DMS153 treated with DMSO at 0.1 percent for 48 hours (cell line): Measurements from ENCODE around the gene TRPM7.

Experiments used
- DNase-seq: peaks from one replicate; lab custom pipeline; 2025; ENCODE audit not compliant: unreplicated experiment; lab: John Stamatoyannopoulos, UW

Gene TRPM7

GRCh38 chr15:50563756-50564155 is 122.8 kb downstream of the TRPM7 start:
- DNase-seq = no peak

DNA sequence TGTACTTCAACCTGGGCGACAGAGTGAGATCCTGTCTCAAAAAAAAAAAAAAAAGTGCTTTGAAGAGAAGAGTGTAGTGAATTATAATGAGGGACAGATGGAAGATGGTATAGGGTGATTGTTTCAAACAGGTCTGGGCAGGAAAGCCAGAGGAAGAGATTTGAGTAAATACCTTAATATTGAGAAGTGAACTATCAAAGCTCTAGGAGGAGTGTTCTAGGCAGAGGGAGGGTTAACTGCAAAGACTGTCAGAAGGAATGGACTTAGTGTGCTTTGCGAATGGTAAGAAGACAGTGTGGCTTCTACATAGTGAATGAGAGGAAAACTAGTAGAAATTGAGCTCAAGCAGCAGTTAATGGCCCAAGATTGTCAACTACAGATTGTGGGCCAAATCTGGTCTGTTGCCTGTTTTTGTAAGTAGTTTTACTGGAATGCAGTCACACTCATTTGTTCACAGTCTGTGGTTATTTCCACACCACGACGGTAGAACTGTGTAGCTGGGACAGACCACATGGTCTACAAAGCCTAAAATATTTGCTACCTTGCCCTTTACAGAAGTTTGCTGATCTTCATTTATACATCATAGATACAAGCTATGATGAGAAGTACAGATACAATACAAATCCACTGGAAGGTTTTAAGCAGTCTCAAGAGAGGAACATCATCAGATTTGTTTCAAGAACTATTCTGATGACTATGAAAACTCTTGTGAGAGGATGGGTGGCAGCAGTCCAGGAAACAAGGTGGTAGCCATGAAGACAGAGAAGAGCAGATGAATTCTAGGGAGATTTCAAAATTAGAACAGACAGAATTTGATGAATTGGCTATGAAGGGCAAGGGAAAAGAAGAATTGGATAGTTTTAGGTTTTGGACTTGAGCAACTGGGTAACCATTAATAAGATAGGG is 123.6 kb downstream of the TRPM7 start:
- no peak for DNase-seq

- no peak for DNase-seq
Measured at GRCh38 chr15:50558012-50558411, 128.6 kb downstream of the TRPM7 start.

- DNase-seq = no peak
Measured at GRCh38 chr15:50556642-50557371, 129.8 kb downstream of the TRPM7 start.

DNA sequence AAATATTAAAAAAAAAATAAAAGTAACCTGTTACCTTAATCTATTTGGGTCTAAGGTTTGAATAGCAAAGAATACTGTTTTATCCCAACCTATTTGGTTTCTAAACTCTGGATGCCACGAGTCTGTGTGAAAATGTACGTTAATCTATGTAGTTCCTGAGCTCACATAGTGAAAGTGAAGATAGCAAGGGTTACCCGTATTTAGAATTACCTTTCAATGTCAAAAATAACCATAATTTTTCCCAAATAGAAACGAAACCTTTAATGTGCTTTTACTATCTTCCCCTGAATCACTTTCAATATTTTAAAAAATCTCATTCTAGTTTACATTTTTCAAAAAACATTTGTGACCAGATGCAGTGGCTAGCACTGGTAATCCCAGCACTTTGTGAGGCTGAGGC is 134.4 kb downstream of the TRPM7 start:
- DNase-seq = no peak

- DNase-seq = no peak
Measured at GRCh38 chr15:50549326-50549725, 137.3 kb downstream of the TRPM7 start.

DNA sequence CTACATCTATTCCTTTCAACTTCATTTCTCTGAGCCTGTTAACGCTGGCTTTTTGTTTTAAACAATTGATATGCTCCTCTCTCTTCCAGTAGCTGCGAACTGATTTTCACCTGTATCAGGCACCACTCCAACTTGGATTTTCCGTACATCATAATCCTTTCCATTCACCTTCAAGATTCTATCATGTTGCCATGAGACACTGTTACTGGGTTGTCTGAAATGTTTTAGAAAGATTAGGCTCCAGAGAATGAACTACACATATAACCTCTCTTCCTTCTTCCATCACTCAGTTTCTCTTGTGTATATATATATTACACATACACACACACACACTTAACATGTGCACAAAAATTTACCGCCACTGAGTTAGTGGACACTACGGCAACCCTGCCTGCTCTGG is 140.0 kb downstream of the TRPM7 start, which contains the start of gene USP50:
TSS of gene USP50 (minus strand) at position 101 of the 400 bp plus-strand sequence. CDS start 141 bp downstream, outside the sequence.
- DNase-seq = no peak

DNA sequence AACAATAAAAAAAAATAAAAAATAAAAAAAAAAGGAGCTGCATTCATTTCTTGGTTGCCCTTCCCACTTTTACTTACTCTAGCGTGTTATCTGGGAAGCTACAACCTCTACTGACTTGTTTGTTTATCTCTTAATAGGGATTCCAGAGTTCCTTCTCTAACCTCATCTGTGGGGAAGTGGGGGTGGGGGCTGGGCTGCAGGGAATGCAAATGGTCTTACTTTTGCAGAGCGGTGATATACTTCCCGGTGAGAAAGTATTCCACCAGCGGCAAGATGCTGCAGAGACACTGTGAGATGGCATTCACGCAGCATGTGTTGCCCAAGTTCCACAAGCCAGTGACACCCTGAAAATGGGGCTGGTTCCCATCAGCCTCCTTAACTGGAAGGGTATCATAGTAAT is 142.2 kb downstream of the TRPM7 start:
- DNase-seq = no peak

DNA sequence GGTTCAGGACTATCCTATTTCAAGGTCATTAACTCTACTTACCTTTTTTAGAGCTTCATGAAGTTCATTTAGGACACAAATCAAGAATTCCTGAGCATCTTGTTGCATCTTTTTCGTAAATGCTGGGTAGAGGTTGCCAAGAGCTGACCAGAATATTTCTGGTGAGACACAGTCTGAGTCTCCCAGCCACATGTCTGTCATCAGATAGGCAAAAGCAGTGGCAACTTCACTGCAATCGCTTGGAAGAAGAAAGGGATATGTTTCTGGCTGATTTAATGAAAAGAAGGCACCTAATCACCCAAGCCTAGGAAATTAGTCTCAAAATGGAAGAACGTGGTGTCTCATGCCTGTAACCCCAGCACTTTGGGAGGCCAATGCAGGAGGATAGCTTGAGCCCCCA is 143.0 kb downstream of the TRPM7 start:
- no peak for DNase-seq

GRCh38 chr15:50542887-50543210 is 143.7 kb downstream of the TRPM7 start:
- no peak for DNase-seq

GRCh38 chr15:50531766-50532165 is 154.8 kb downstream of the TRPM7 start:
- no peak for DNase-seq

GRCh38 chr15:50531163-50531562 is 155.4 kb downstream of the TRPM7 start:
- no peak for DNase-seq

DNA sequence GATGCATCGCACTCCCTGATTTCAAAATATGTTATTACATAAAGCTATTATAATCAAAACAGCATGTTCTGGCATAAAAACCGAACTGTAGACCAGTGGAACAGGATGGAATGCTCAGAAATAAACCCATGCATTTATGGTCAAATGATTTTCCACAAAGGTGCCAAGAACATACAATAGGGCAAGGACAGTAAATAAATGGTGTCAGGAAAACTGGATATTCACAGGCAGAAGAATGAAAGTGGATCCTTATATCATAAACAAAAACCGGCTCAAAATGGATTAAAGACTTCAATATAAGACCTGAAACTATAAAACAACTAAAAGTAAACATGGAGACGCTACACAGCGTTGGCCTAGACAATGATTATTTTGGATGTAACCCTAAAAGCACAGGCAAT is 162.7 kb downstream of the TRPM7 start:
- DNase-seq = no peak

DNA sequence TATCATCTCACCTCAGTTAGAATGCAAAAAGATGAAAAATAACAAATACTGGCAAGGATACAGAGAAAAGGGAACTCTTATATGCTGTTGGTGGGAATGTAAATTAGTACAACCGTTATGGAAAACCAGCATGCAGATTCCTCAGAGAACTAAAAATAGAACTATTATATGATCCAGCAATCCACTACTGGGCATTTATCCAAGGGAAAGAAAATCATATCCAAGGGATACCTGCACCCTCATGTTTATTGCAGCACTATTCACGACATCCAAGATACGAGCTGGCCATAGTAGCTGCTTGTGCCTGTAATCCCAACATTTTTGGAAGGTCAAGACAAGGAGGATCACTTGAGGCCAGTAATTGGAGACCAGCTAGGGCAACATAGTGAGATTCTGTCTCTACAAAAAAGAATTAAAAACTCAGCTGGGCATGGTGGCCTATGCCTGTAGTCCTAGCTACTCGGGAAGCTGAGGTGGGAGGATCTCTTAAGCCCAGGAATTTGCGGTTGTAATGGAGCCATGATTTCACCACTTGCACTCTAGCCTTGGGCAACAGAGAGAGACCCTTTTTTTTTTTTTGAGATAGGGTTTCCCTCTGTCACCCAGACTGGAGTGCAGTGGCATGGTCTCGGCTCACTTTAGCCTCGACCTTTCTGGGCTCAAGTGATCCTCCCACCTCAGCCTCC is 166.7 kb downstream of the TRPM7 start:
- no peak for DNase-seq

- DNase-seq = no peak
Measured at GRCh38 chr15:50513001-50513400, 173.6 kb downstream of the TRPM7 start.
